22Rv1 (cell line): Measurements from ENCODE around the gene HLCS.

Experiments used
- CTCF ChIP-seq: fragments of 450-650 bp; IDR thresholded peaks from 2 replicates; pipeline ENCODE4 v1.5.1; 2017; ENCODE audit warnings: mild to moderate bottlenecking
- ZFX ChIP-seq: fragments of 450-650 bp; IDR thresholded peaks from 2 replicates; pipeline ENCODE4 v1.6.1; 2017; ENCODE audit warnings: antibody characterized with exemption, borderline replicate concordance

GRCh38 chr21:36765229-36765628 lies 201.2 kb downstream of the HLCS start:
- TF ChIP-seq CTCF: no peak
- TF ChIP-seq ZFX: no peak
